Spleen (tissue), 11 donors: ENCODE measurements around the gene SPEM1. TPM values are rescaled to one million over a fixed set of nuclear protein-coding genes. Genes with fewer than 3 reads are reported as not detected.

Experiments used
- DNase-seq: peaks from one replicate; pipeline ENCODE4 v3.0.0-alpha.2; 2020
- H3K27ac ChIP-seq, 8 donors: fragments of 200-600 bp; sonication (generic) in 7 of 8; 1 replicate in 4 of 8; 2 replicates in 4 of 8; pipeline versions ENCODE4 v1.5.0 to v1.8.0; 2016 to 2021; ENCODE audit warnings: inconsistent platforms in 4 of 8, mild to moderate bottlenecking in 4 of 8, moderate library complexity in 1 of 8
- H3K27me3 ChIP-seq, 7 donors: fragments of 200-600 bp; sonication (generic) in 6 of 7; replicated peaks in 1 of 7; 1 replicate in 4 of 7; 2 replicates in 3 of 7; pipeline versions ENCODE4 v1.5.0 to v1.8.0; 2016 to 2021; ENCODE audit warnings: inconsistent platforms in 3 of 7, mild to moderate bottlenecking in 1 of 7
- H3K36me3 ChIP-seq, 6 donors: fragments of 200-600 bp; sonication (generic) in 5 of 6; 1 replicate in 4 of 6; 2 replicates in 2 of 6; pipeline versions ENCODE4 v1.5.0 to v1.8.0; 2016 to 2021; ENCODE audit warnings: inconsistent platforms in 2 of 6
- H3K4me1 ChIP-seq, 6 donors: fragments of 200-600 bp; sonication (generic) in 5 of 6; 1 replicate in 3 of 6; 2 replicates in 3 of 6; pipeline versions ENCODE4 v1.5.0 to v1.8.0; 2016 to 2021; ENCODE audit warnings: inconsistent platforms in 3 of 6
- H3K4me3 ChIP-seq, 8 donors: fragments of 200-600 bp; sonication (generic) in 7 of 8; 1 replicate in 4 of 8; 2 replicates in 4 of 8; pipeline versions ENCODE4 v1.5.0 to v1.8.0; 2016 to 2021; ENCODE audit warnings: inconsistent platforms in 4 of 8, mild to moderate bottlenecking in 4 of 8, moderate library complexity in 2 of 8
- H3K9me3 ChIP-seq, 8 donors: fragments of 200-600 bp; sonication (generic) in 7 of 8; 1 replicate in 4 of 8; 2 replicates in 4 of 8; pipeline versions ENCODE4 v1.5.0 to v1.8.0; 2016 to 2021; ENCODE audit warnings: inconsistent platforms in 4 of 8
- CTCF ChIP-seq, 11 experiments: fragments of 200-600 bp in 7 of 11; fragments of 450-650 bp in 4 of 11; sonication (generic) in 4 of 11; IDR thresholded peaks in 8 of 11; conservative IDR thresholded peaks in 3 of 11; 1 replicate in 7 of 11; 2 replicates in 4 of 11; pipeline versions ENCODE4 v1.4.0 to v1.8.0; 2016 to 2021; ENCODE audit warnings: antibody characterized with exemption in 11 of 11, inconsistent platforms in 4 of 11, mild to moderate bottlenecking in 1 of 11
- POLR2A ChIP-seq, 3 donors: fragments of 450-650 bp; IDR thresholded peaks; one replicate each; pipeline ENCODE4 v1.5.1; 2017; ENCODE audit warnings: antibody characterized with exemption in 3 of 3, mild to moderate bottlenecking in 1 of 3
- POLR2AphosphoS5 ChIP-seq, 3 donors: sonication (generic); formaldehyde crosslinking; IDR thresholded peaks; one replicate each; pipeline ENCODE4 v1.5.1; 2017; ENCODE audit warnings: antibody characterized with exemption in 3 of 3
- WGBS, 5 donors: extraction: QIAGEN DNeasy Blood & Tissue Kit in 3 of 5; methylation state at CpG; one replicate each; pipeline versions ENCODE4 v1.1.5 to v1.1.7; 2013 to 2018; 5-methylcytosine and 5-hydroxymethylcytosine counted together
- intact Hi-C: fragments of 100-400 bp; cut with DNase I; formaldehyde crosslinking; loops from one replicate; pipeline ENCODE4 v1.15.0; 2023; ENCODE audit warnings: low total_unique reads
- polyA plus RNA-seq, 3 donors: library from polyadenylated mRNA; stranded (reverse); fragments of 200-250 nt; gene quantifications; one replicate each; pipeline ENCODE4 v1.2.1, GENCODE V29; 2013
- total RNA-seq, 7 donors: library from RNA; depleted of rRNA in 3 of 7; stranded (reverse); fragments of >200 nt in 3 of 7; fragmentation: NEBNext Ultra II Directional in 4 of 7; extraction: Animal tissue kit (Norgen Biotek cat#: 25700) in 4 of 7; gene quantifications; one replicate each; pipeline versions ENCODE4 v1.1.0 to v1.2.1, GENCODE V29; 2016 to 2021
- donor health status: healthy with polysubstance abuse.
- donor health status: DM: no; HTN: no; CAD: no; lungs with moderate emphysema.
- donor health status: DM: no; HTN: no; CAD: no.
- donor health status: Bipolar disorder and iron deficiency.
- donor health status: healthy.
- donor health status: DM: no; HTN: no; CAD: no.
- donor health status: DM: yes; HTN: yes; CAD: no.

SPEM1 gene
- total and polyA plus RNA-seq, 10 donors: not detected

- no peak overlapping the region for H3K4me3 ChIP-seq
- 80 to 93% (median 90%) methylated on average over 3 to 7 of the region's 7 CpGs for WGBS, 5 donors
- no peaks in the 10 kb centered on the region for H3K9me3 ChIP-seq
- H3K27me3 ChIP-seq: no peaks in the 10 kb centered on the region
- H3K27ac ChIP-seq: no peak overlapping the region
- no peaks in the 10 kb centered on the region for H3K36me3 ChIP-seq
- intact Hi-C loops: no loop called here
- no peaks in the 10 kb centered on the region for H3K4me1 ChIP-seq
- no peak for TF ChIP-seq POLR2AphosphoS5 (IDR thresholded peaks at IDR 0.05)
- no peak for TF ChIP-seq CTCF (IDR thresholded peaks at IDR 0.05 in 8 of 11, conservative IDR thresholded peaks at IDR 0.05 in 3 of 11)
- TF ChIP-seq POLR2A (IDR thresholded peaks at IDR 0.05): no peak
- no peak for DNase-seq
These were observed 7.4 kb downstream of the SPEM1 start for GRCh38 chr17:7427549-7427948.

GRCh38 chr17:7428557-7428956 lies 8.4 kb downstream of the SPEM1 start, which contains the start of gene SPEM3:
Gene SPEM3, plus strand, starts transcription at chr17:7428857. Its CDS starts 46 bp downstream, at chr17:7428903.
- no peak for DNase-seq
- TF ChIP-seq POLR2AphosphoS5 (IDR thresholded peaks at IDR 0.05) (no peak), CTCF (IDR thresholded peaks at IDR 0.05 in 8 of 11, conservative IDR thresholded peaks at IDR 0.05 in 3 of 11) (no peak), POLR2A (IDR thresholded peaks at IDR 0.05) (no peak)
- Histone ChIP-seq H3K36me3 (no peaks in the 10 kb centered on the region), H3K27ac (no peak within 1 kb of the TSS), H3K9me3 (no peaks in the 10 kb centered on the region), H3K4me3 (no peak within 1 kb of the TSS), H3K4me1 (no peaks in the 10 kb centered on the region), H3K27me3 (no peaks in the 10 kb centered on the region)
- 57 to 81% (median 68%) methylated on average over 4 to 5 of the region's 5 CpGs for WGBS, 5 donors
- intact Hi-C loops: no loop called here

- Histone ChIP-seq H3K36me3 (no peaks in the 10 kb centered on the region), H3K27me3 (no peaks in the 10 kb centered on the region), H3K4me3 (no peak overlapping the region), H3K9me3 (no peaks in the 10 kb centered on the region), H3K4me1 (peaks cover 0 to 1% (median 0%) of the 10 kb centered on the region in 6 donors), H3K27ac (no peak overlapping the region)
- DNase-seq: no peak
- intact Hi-C loops: no loop called here
- whole genome bisulfite sequencing, 5 donors: 92 to 96% (median 94%) methylated on average over 9 to 10 of the region's 10 CpGs
- no peak for TF ChIP-seq POLR2A (IDR thresholded peaks at IDR 0.05)
- no peak for TF ChIP-seq POLR2AphosphoS5 (IDR thresholded peaks at IDR 0.05)
- no peak for TF ChIP-seq CTCF (IDR thresholded peaks at IDR 0.05 in 8 of 11, conservative IDR thresholded peaks at IDR 0.05 in 3 of 11)
These were observed 9.6 kb downstream of the SPEM1 start for GRCh38 chr17:7429722-7430121.

GRCh38 chr17:7431231-7431630 lies 11.1 kb downstream of the SPEM1 start:
- intact Hi-C loops: no loop called here
- peaks cover 4 to 16% (median 10%) of the 10 kb centered on the region in 6 donors for H3K4me1 ChIP-seq
- no peak overlapping the region for H3K4me3 ChIP-seq
- no peaks in the 10 kb centered on the region for H3K36me3 ChIP-seq
- TF ChIP-seq POLR2A (IDR thresholded peaks at IDR 0.05) (no peak), CTCF (IDR thresholded peaks at IDR 0.05 in 8 of 11, conservative IDR thresholded peaks at IDR 0.05 in 3 of 11) (no peak), POLR2AphosphoS5 (IDR thresholded peaks at IDR 0.05) (no peak)
- DNase-seq: no peak
- WGBS, 5 donors: 80 to 95% (median 84%) methylated on average over 1 of the region's 1 CpG
- no peaks in the 10 kb centered on the region for H3K9me3 ChIP-seq
- H3K27me3 ChIP-seq: no peaks in the 10 kb centered on the region
- H3K27ac ChIP-seq: no peak overlapping the region
